Breast epithelium (tissue), 3 donors: ENCODE results near the gene RBMXL3.

Source experiments
- POLR2A ChIP-seq: fragments of 450-650 bp; IDR thresholded peaks from one replicate; pipeline ENCODE4 v1.6.1; 2016; ENCODE audit warnings: antibody characterized with exemption, mild to moderate bottlenecking, moderate library complexity
- TF ChIP-seq, protein P1 (sequence below), 3 donors: fragments of 450-650 bp; IDR thresholded peaks; one replicate each; pipeline ENCODE4 v1.5.1; 2016 to 2017; ENCODE audit warnings: antibody characterized with exemption in 3 of 3, mild to moderate bottlenecking in 3 of 3, moderate library complexity in 3 of 3

DNA sequence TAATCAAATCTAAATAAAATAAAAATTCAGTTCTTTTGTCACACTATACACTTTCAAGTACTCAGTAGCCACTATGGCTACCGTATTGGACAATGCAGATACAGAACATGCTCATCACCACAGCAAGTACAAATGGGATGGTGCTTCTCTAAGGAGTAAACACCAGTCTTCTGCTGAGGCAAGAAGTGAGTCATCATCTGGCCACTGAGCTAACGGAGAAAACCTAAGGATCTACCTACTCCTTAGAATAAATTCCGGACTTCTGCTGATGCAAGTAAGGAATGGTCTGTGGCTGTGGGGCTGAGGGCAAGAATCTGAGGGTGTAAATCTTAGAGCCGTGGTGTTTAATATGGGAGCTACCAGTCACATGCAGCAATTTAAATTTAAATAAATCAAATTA, 11.3 kb upstream of the RBMXL3 start:
- TF ChIP-seq, protein P1, sequence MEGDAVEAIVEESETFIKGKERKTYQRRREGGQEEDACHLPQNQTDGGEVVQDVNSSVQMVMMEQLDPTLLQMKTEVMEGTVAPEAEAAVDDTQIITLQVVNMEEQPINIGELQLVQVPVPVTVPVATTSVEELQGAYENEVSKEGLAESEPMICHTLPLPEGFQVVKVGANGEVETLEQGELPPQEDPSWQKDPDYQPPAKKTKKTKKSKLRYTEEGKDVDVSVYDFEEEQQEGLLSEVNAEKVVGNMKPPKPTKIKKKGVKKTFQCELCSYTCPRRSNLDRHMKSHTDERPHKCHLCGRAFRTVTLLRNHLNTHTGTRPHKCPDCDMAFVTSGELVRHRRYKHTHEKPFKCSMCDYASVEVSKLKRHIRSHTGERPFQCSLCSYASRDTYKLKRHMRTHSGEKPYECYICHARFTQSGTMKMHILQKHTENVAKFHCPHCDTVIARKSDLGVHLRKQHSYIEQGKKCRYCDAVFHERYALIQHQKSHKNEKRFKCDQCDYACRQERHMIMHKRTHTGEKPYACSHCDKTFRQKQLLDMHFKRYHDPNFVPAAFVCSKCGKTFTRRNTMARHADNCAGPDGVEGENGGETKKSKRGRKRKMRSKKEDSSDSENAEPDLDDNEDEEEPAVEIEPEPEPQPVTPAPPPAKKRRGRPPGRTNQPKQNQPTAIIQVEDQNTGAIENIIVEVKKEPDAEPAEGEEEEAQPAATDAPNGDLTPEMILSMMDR (IDR thresholded peaks at IDR 0.05) = no peak
- TF ChIP-seq POLR2A = no peak
